HCT116 (cell line): ENCODE data around the gene STARD3. TPM values are rescaled to one million over a fixed set of nuclear protein-coding genes. Genes with fewer than 3 reads are reported as not detected.

Source experiments
- ATAC-seq: fragments of 200-7000 bp; cut with Tn5 transposase; 2 replicates; pipeline ENCODE4 v1.9.1; 2020; ENCODE audit warnings: mild to moderate bottlenecking, moderate library complexity
- BruUV-seq: library from RNA; stranded (reverse); fragments of 400-500 nt; replicated peaks from 2 replicates; lab custom pipeline; 2021; lab: Mats Ljungman, UMichigan
- CTCF ChIA-PET: fragments of 300-600 bp; sonication (Branson Sonifier 250); formaldehyde crosslinking; loops from one replicate; lab custom pipeline; 2021; ENCODE audit warnings: antibody characterized with exemption; lab: Charles Lee
- POLR2A ChIA-PET: fragments of 300-600, 350-600 bp; sonication (Branson Sonifier 250); formaldehyde crosslinking; loops from one replicate; lab custom pipeline; 2021; ENCODE audit warnings: antibody characterized with exemption; lab: Charles Lee
- RAD21 ChIA-PET, 2 experiments: fragments of 300-600 bp; sonication (Branson Sonifier 250); formaldehyde crosslinking; loops; one replicate each; lab custom pipeline; 2023; ENCODE audit warnings: low total read pairs in 2 of 2; ENCODE audit not compliant: uncharacterized antibody in 2 of 2, unreplicated experiment in 2 of 2, low non-redundant PET in 1 of 2; lab: Charles Lee
- DNase-seq: peaks from one replicate; pipeline ENCODE4 v3.0.0-alpha.2; 2010; ENCODE audit warnings: low read depth, low spot score
- H2AFZ ChIP-seq: fragments of 200-600 bp; shearing (Covaris generic), sonication (generic); 2 replicates; pipeline ENCODE4 v1.6.1; 2017; ENCODE audit warnings: low read depth, mixed run types, mixed read lengths, antibody characterized with exemption, low read length; ENCODE audit not compliant: poor library complexity, severe bottlenecking
- H3K27ac ChIP-seq: 2 replicates; pipeline ENCODE4 v1.5.1; 2012; ENCODE audit warnings: low read depth, low read length
- H3K27me3 ChIP-seq: fragments of 200-600 bp; sonication (generic); 2 replicates; pipeline ENCODE4 v1.6.1; 2016; ENCODE audit warnings: mixed run types, low read length, mixed read lengths; ENCODE audit not compliant: insufficient read depth
- H3K36me3 ChIP-seq, 2 experiments: fragments of 200-500 bp in 1 of 2; fragments of 200-600 bp in 1 of 2; sonication (Bioruptor generic) in 1 of 2; sonication (generic) in 1 of 2; 2 replicates each; pipeline versions ENCODE4 v1.5.1 to v1.6.1; 2014 to 2016; ENCODE audit warnings: low read length in 2 of 2, inconsistent platforms in 1 of 2, mixed read lengths in 1 of 2, mixed run types in 1 of 2; ENCODE audit not compliant: insufficient read depth in 2 of 2, control insufficient read depth in 1 of 2
- H3K4me1 ChIP-seq, 2 experiments: fragments of 200-600 bp in 1 of 2; sonication (generic) in 1 of 2; 2 replicates each; pipeline versions ENCODE4 v1.5.1 to v1.6.1; 2012 to 2017; ENCODE audit warnings: low read length in 2 of 2, inconsistent platforms in 1 of 2, mild to moderate bottlenecking in 1 of 2, mixed read lengths in 1 of 2, mixed run types in 1 of 2, moderate library complexity in 1 of 2; ENCODE audit not compliant: insufficient read depth in 2 of 2, control insufficient read depth in 1 of 2
- H3K4me2 ChIP-seq: fragments of 200-600 bp; sonication (generic); 2 replicates; pipeline ENCODE4 v1.6.1; 2017; ENCODE audit warnings: mixed run types, low read length, mixed read lengths
- H3K4me3 ChIP-seq, 2 experiments: fragments of 200-600 bp in 1 of 2; sonication (generic) in 1 of 2; replicated peaks in 1 of 2; 2 replicates each; pipeline ENCODE4 v1.5.1; 2011 to 2016; ENCODE audit warnings: low read length in 2 of 2, control low read depth in 1 of 2, low read depth in 1 of 2, mild to moderate bottlenecking in 1 of 2, mixed read lengths in 1 of 2, mixed run types in 1 of 2
- H3K79me2 ChIP-seq: fragments of 200-600 bp; sonication (generic); 2 replicates; pipeline ENCODE4 v1.6.1; 2017; ENCODE audit warnings: mild to moderate bottlenecking, mixed run types, low read length, moderate library complexity, mixed read lengths; ENCODE audit not compliant: insufficient read depth
- H3K9ac ChIP-seq: fragments of 200-600 bp; sonication (generic); 2 replicates; pipeline ENCODE4 v1.6.1; 2016; ENCODE audit warnings: low read length, mixed read lengths
- H3K9me2 ChIP-seq: fragments of 200-600 bp; sonication (generic), shearing (Covaris generic); 2 replicates; pipeline ENCODE4 v1.6.1; 2017; ENCODE audit warnings: mixed run types, mild to moderate bottlenecking, moderate library complexity; ENCODE audit not compliant: insufficient read depth
- H3K9me3 ChIP-seq, 2 experiments: fragments of 200-500 bp in 1 of 2; fragments of 200-600 bp in 1 of 2; sonication (Bioruptor generic) in 1 of 2; sonication (generic) in 1 of 2; 2 replicates each; pipeline ENCODE4 v1.6.1; 2014 to 2017; ENCODE audit warnings: low read length in 2 of 2, mixed read lengths in 2 of 2, inconsistent platforms in 1 of 2, low read depth in 1 of 2, mild to moderate bottlenecking in 1 of 2, mixed run types in 1 of 2, moderate library complexity in 1 of 2; ENCODE audit not compliant: control insufficient read depth in 1 of 2, insufficient read depth in 1 of 2
- H4K20me1 ChIP-seq: fragments of 200-600 bp; sonication (generic), shearing (Covaris generic); 2 replicates; pipeline ENCODE4 v1.6.1; 2017; ENCODE audit warnings: mixed run types, mild to moderate bottlenecking, moderate library complexity; ENCODE audit not compliant: insufficient read depth
- EGR1 ChIP-seq: IDR thresholded peaks from 2 replicates; pipeline ENCODE4 v1.6.1; 2012; ENCODE audit warnings: low read depth
- EZH2 ChIP-seq: fragments of 200-600 bp; sonication (generic); IDR thresholded peaks from 2 replicates; pipeline ENCODE4 v1.6.1; 2017; ENCODE audit warnings: antibody characterized with exemption, mixed run types
- EZH2phosphoT487 ChIP-seq: fragments of 200-600 bp; IDR thresholded peaks from 2 replicates; pipeline ENCODE4 v1.6.1; 2018; ENCODE audit warnings: antibody characterized with exemption, borderline replicate concordance
- POLR2A ChIP-seq: IDR thresholded peaks from 2 replicates; pipeline ENCODE4 v1.7.0; 2011; ENCODE audit warnings: borderline replicate concordance; ENCODE audit not compliant: insufficient read depth, insufficient read length; ENCODE audit errors: extremely low read depth
- SIN3A ChIP-seq: IDR thresholded peaks from 2 replicates; pipeline ENCODE4 v1.6.1; 2012; ENCODE audit warnings: low read depth
- SP1 ChIP-seq: IDR thresholded peaks from 2 replicates; pipeline ENCODE4 v1.6.1; 2012; ENCODE audit warnings: low read depth
- TCF7L2 ChIP-seq: IDR thresholded peaks from 2 replicates; pipeline ENCODE4 v1.7.0; 2011; ENCODE audit warnings: borderline replicate concordance, inconsistent platforms; ENCODE audit not compliant: insufficient read depth, insufficient read length; ENCODE audit errors: extremely low read depth
- YY1 ChIP-seq: IDR thresholded peaks from 2 replicates; pipeline ENCODE4 v1.6.1; 2011; ENCODE audit warnings: low read length, low read depth, moderate library complexity, mild to moderate bottlenecking; ENCODE audit not compliant: insufficient replicate concordance; ENCODE audit errors: extremely low read depth
- intact Hi-C: fragments of 100-400 bp; cut with micrococcal nuclease; formaldehyde crosslinking; loops from 2 replicates; pipeline ENCODE4 v1.10.0; 2022
- total RNA-seq: library from RNA; stranded (reverse); gene quantifications from one replicate; pipeline ENCODE4 v1.2.1, GENCODE V29; 2021; ENCODE audit not compliant: unreplicated experiment
- TF ChIP-seq, protein P1 (sequence below): IDR thresholded peaks from 2 replicates; pipeline ENCODE4 v1.6.1; 2012
- TF ChIP-seq, protein P2 (sequence below): IDR thresholded peaks from 2 replicates; pipeline ENCODE4 v1.6.1; 2012; ENCODE audit warnings: low read depth
- TF ChIP-seq, protein P3 (sequence below): IDR thresholded peaks from 2 replicates; pipeline ENCODE4 v1.6.1; 2011; ENCODE audit warnings: mild to moderate bottlenecking, low read length, moderate library complexity; ENCODE audit not compliant: insufficient replicate concordance; ENCODE audit errors: extremely low read depth

STARD3 gene
- total RNA-seq, 1 experiment from 2014 or later = 73.9 TPM

DNA sequence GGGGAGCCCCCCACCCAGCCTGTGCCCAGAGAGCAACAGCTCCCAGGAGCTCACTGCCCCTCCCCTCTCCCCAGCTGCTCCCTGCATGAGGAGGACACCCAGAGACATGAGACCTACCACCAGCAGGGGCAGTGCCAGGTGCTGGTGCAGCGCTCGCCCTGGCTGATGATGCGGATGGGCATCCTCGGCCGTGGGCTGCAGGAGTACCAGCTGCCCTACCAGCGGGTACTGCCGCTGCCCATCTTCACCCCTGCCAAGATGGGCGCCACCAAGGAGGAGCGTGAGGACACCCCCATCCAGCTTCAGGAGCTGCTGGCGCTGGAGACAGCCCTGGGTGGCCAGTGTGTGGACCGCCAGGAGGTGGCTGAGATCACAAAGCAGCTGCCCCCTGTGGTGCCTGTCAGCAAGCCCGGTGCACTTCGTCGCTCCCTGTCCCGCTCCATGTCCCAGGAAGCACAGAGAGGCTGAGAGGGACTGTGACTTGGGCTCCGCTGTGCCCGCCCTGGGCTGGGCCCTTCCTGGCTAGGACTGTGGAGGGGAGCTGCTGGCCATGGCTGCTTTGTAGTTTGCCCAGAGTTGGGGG is 28.8 kb downstream of the STARD3 start:
- no TSS peak for BruUV-seq
- TF ChIP-seq, protein P1, sequence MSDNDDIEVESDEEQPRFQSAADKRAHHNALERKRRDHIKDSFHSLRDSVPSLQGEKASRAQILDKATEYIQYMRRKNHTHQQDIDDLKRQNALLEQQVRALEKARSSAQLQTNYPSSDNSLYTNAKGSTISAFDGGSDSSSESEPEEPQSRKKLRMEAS = no peak
- no peak for TF ChIP-seq SIN3A
- no peak for TF ChIP-seq TCF7L2
- TF ChIP-seq SP1 = no peak
- ChIA-PET POLR2A (no interaction called here), RAD21 (interaction anchor here (0.6 to 1.5 kb wide), 2 partner anchors 20 to 33 kb away, joined by 3 read pairs; no protein-coding TSS in a partner anchor), CTCF (interaction anchor here (1.2 to 1.4 kb wide), 4 partner anchors 10 to 44 kb away, joined by 4 to 7 read pairs (median 5); no protein-coding TSS in a partner anchor)
- Histone ChIP-seq H3K9me3 (no peaks in the 10 kb centered on the region), H3K9me2 (no peaks in the 10 kb centered on the region), H3K4me1 (peaks cover 26 to 37% of the 10 kb centered on the region in 2 experiments), H3K27me3 (no peaks in the 10 kb centered on the region), H3K79me2 (no peaks in the 10 kb centered on the region), H3K4me3 (no peak overlapping the region), H2AFZ (no peak overlapping the region), H4K20me1 (no peaks in the 10 kb centered on the region), H3K4me2 (no peak overlapping the region), H3K9ac (no peak overlapping the region), H3K27ac (no peak overlapping the region), H3K36me3 (peaks cover 0 to 5% of the 10 kb centered on the region in 2 experiments; a peak in 1 of 4 replicates)
- ATAC-seq (no peak), DNase-seq (no peak)
- intact Hi-C loops = no loop called here

DNA sequence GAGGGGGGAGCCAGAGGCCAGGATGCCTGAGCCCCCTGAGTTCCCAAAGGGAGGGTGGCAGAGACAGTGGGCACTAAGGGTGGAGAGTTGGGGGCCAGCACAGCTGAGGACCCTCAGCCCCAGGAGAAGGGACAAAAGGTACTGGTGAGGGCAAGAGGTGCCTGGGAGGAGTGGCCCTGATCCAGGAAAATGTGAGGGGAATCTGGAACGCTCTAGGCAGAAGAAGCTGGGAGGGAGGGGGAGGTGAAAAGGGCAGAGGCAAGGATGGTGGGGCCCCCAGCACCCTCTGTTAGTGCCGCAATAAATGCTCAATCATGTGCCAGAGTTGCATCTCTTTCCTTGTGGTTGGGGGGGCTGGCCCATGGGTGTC is 29.3 kb downstream of the STARD3 start:
- H3K4me2 ChIP-seq = no peak overlapping the region
- no peak overlapping the region for H2AFZ ChIP-seq
- H3K4me3 ChIP-seq = no peak overlapping the region
- BruUV-seq = no TSS peak
- ChIA-PET RAD21 (interaction anchor here (0.6 to 1.5 kb wide), 2 partner anchors 19 to 34 kb away, joined by 3 read pairs; no protein-coding TSS in a partner anchor), POLR2A (no interaction called here), CTCF (interaction anchor here (1.2 to 1.4 kb wide), 3 partner anchors 10 to 45 kb away, joined by 4 to 7 read pairs (median 6); no protein-coding TSS in a partner anchor)
- no peak overlapping the region for H3K27ac ChIP-seq
- peaks cover 26 to 37% of the 10 kb centered on the region in 2 experiments for H3K4me1 ChIP-seq
- ATAC-seq (no peak), DNase-seq (no peak)
- intact Hi-C loops = no loop called here
- H3K27me3 ChIP-seq = no peaks in the 10 kb centered on the region
- H3K36me3 ChIP-seq = peaks cover 0 to 5% of the 10 kb centered on the region in 2 experiments; a peak in 1 of 4 replicates
- no peak overlapping the region for H3K9ac ChIP-seq
- no peaks in the 10 kb centered on the region for H3K9me3 ChIP-seq
- no peaks in the 10 kb centered on the region for H3K9me2 ChIP-seq
- no peaks in the 10 kb centered on the region for H3K79me2 ChIP-seq
- TF ChIP-seq TCF7L2 = no peak
- no peak for TF ChIP-seq EGR1
- no peak for TF ChIP-seq POLR2A
- no peak for TF ChIP-seq EZH2
- TF ChIP-seq, protein P2, sequence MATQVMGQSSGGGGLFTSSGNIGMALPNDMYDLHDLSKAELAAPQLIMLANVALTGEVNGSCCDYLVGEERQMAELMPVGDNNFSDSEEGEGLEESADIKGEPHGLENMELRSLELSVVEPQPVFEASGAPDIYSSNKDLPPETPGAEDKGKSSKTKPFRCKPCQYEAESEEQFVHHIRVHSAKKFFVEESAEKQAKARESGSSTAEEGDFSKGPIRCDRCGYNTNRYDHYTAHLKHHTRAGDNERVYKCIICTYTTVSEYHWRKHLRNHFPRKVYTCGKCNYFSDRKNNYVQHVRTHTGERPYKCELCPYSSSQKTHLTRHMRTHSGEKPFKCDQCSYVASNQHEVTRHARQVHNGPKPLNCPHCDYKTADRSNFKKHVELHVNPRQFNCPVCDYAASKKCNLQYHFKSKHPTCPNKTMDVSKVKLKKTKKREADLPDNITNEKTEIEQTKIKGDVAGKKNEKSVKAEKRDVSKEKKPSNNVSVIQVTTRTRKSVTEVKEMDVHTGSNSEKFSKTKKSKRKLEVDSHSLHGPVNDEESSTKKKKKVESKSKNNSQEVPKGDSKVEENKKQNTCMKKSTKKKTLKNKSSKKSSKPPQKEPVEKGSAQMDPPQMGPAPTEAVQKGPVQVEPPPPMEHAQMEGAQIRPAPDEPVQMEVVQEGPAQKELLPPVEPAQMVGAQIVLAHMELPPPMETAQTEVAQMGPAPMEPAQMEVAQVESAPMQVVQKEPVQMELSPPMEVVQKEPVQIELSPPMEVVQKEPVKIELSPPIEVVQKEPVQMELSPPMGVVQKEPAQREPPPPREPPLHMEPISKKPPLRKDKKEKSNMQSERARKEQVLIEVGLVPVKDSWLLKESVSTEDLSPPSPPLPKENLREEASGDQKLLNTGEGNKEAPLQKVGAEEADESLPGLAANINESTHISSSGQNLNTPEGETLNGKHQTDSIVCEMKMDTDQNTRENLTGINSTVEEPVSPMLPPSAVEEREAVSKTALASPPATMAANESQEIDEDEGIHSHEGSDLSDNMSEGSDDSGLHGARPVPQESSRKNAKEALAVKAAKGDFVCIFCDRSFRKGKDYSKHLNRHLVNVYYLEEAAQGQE = no peak
- no peak for TF ChIP-seq EZH2phosphoT487
- TF ChIP-seq, protein P3, sequence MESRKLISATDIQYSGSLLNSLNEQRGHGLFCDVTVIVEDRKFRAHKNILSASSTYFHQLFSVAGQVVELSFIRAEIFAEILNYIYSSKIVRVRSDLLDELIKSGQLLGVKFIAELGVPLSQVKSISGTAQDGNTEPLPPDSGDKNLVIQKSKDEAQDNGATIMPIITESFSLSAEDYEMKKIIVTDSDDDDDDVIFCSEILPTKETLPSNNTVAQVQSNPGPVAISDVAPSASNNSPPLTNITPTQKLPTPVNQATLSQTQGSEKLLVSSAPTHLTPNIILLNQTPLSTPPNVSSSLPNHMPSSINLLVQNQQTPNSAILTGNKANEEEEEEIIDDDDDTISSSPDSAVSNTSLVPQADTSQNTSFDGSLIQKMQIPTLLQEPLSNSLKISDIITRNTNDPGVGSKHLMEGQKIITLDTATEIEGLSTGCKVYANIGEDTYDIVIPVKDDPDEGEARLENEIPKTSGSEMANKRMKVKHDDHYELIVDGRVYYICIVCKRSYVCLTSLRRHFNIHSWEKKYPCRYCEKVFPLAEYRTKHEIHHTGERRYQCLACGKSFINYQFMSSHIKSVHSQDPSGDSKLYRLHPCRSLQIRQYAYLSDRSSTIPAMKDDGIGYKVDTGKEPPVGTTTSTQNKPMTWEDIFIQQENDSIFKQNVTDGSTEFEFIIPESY = no peak
- TF ChIP-seq YY1 = no peak
- no peak for TF ChIP-seq SP1
- TF ChIP-seq, protein P1 = no peak
- H4K20me1 ChIP-seq = no peaks in the 10 kb centered on the region
